HG03457 (cell line): ENCODE data around the gene VSTM5.
A peak's percentile ranks its signal among the peaks of the same experiment; 100 is the strongest.
"Not testable (repeated sequence)": the region's sequence is repeated elsewhere in the genome, so short reads cannot be mapped to it uniquely, and the experiment has no call there.

Experiments used
- ATAC-seq: cut with Tn5 transposase; IDR thresholded peaks from one replicate; pipeline ENCODE4 v1.9.1; 2021; ENCODE audit warnings: moderate number of reproducible peaks; ENCODE audit not compliant: unreplicated experiment

Gene VSTM5

DNA sequence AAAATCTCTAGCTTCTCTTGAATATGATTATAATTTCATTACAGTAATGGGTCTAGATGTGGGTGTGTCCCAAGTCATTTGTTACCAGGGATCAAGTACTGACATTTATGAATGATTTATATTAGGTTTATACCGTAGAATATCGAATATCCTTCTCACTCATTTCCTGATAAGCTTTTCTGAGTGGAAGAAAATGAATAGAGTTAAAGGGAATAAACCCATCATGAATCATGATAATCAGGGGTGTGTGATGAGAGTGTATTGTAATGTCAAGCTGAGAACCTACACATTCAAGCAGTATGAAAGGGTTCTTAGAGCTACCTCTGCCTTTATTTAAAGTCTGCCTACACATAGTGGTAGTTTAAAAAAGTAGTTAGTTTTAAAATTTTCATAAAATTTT is 49.1 kb downstream of the VSTM5 start:
- no peak for ATAC-seq

GRCh38 chr11:93796441-93797231 is 53.8 kb downstream of the VSTM5 start:
- no peak for ATAC-seq

DNA sequence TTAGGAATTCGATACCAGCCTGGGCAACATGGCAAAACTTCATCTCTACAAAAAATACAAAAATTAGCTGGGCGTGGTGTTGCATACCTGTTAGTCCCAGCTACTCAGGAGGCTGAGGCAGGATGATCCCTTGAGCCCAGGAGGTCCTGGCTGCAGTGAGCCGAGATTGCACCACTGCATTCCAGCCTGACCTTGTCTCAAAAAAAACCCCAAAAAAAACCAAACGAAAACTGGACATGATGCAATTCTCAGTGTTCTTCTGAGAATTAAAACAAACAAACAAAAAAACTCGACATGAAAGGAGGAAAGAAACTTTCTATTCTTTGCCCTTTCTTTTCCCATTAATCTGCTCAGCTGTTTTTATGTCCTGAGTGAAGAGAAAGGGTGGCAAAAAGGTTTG is 58.9 kb downstream of the VSTM5 start:
- no peak for ATAC-seq

GRCh38 chr11:93784935-93785360 is 65.5 kb downstream of the VSTM5 start:
- ATAC-seq: peak; percentile 36

- ATAC-seq: peak; percentile 89
Measured at GRCh38 chr11:93784145-93784934, 66.1 kb downstream of the VSTM5 start, which contains the start of gene MED17. Gene MED17 (plus strand): TSS chr11:93784282. CDS start chr11:93784514, 232 bp downstream.

DNA sequence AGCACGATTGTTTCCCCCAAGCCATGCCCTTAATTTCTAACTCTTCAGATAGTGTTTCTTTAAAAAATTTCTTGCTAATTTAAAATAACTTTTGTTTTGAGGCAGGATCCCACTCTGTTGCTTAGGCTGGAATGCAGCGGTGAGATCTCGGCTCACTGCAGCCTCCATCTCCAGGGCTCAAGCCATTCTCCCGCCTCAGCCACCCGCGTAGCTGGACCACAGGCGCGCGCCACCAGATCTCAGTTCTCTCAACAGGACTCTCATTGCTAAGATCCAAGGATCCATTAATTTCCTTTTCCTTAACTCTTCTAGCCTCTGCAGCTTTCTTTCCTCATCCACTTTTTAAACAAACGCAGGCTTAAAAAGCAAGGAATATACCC is 66.7 kb downstream of the VSTM5 start:
- peak; percentile 36 for ATAC-seq

DNA sequence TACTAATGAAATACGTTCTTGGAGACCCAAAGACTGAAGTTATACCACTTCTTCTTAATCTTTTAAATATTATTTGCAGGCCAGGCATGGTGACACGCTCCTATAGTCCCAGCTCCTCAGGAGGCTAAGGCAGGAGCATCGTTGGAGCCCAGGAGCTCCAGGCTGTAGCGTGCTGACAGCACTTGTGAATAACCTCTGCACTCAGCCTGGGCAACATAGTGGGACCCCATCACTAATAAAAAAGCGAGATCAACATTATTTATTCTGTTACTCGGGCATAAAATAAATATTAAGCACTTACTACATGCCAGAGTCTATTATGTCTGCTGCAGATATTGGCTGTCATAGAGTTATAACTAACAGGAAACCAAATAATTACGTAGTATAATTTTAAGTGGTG is 67.1 kb downstream of the VSTM5 start:
- ATAC-seq: no peak

- no peak for ATAC-seq
Measured at GRCh38 chr11:93775289-93775688, 75.1 kb downstream of the VSTM5 start.

GRCh38 chr11:93774560-93774959 is 75.9 kb downstream of the VSTM5 start:
- ATAC-seq: not testable (repeated sequence)

DNA sequence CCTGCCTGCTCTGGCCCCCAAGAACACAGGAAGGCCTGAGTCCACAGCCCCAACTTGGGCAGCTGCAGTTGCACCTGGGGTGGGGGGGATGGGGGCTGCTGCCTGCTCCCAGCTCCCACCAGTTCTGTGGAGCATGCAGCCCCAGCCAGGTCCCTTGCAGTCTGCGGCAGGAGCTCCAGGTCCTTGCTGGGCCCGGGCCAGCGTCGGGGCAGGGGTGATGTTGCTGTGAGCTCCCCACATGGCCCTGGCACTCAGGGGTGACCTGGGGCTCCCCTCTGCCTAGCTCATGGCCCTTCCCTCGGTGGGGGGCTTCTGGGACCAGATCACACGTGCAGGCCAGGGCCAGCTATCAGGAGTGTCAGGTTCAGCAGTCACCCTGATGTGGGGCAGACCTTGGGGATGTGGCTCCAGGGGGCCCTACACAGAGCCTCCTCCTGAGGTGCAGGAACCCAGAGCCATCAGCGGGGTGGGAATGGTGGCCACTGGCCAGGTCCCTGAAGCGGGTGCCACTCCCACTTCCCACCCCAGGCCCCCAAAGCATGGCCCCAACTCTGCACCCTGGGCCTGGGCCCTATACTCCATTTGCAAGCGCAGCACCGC is 76.7 kb downstream of the VSTM5 start:
- ATAC-seq: no peak

- ATAC-seq: no peak
Measured at GRCh38 chr11:93773045-93773477, 77.4 kb downstream of the VSTM5 start.

- ATAC-seq: no peak
Measured at GRCh38 chr11:93772123-93772522, 78.3 kb downstream of the VSTM5 start.

GRCh38 chr11:93770160-93770559 is 80.3 kb downstream of the VSTM5 start:
- no peak for ATAC-seq
